Endodermal cell (in vitro differentiated cells): Measurements from ENCODE around the gene CPSF4L. TPM values are rescaled to one million over a fixed set of nuclear protein-coding genes. Genes with fewer than 3 reads are reported as not detected.
A peak's percentile ranks its signal among the peaks of the same experiment; 100 is the strongest.

Experiments
- DNase-seq: peaks from one replicate; pipeline ENCODE4 v3.0.0-alpha.2; 2017
- H3K27ac ChIP-seq: 2 replicates; pipeline ENCODE4 v1.5.1; 2013; ENCODE audit warnings: mild to moderate bottlenecking, low read depth, low read length, moderate library complexity
- H3K27me3 ChIP-seq: 2 replicates; pipeline ENCODE4 v1.6.1; 2013; ENCODE audit warnings: mild to moderate bottlenecking, low read length, moderate library complexity; ENCODE audit not compliant: insufficient read depth, control insufficient read depth, poor library complexity, severe bottlenecking
- H3K36me3 ChIP-seq: 2 replicates; pipeline ENCODE4 v1.7.0; 2013; ENCODE audit warnings: mild to moderate bottlenecking, low read length, moderate library complexity; ENCODE audit not compliant: control insufficient read depth, insufficient read depth
- H3K4me1 ChIP-seq: one replicate; pipeline ENCODE4 v1.7.0; 2013; ENCODE audit warnings: low read length; ENCODE audit not compliant: control insufficient read depth, insufficient read depth
- H3K4me3 ChIP-seq: 2 replicates; pipeline ENCODE4 v1.5.1; 2013; ENCODE audit warnings: mild to moderate bottlenecking, low read length, moderate library complexity
- H3K9ac ChIP-seq: 2 replicates; pipeline ENCODE4 v1.6.1; 2013; ENCODE audit warnings: mild to moderate bottlenecking, low read length, moderate library complexity; ENCODE audit not compliant: poor library complexity, severe bottlenecking; ENCODE audit errors: extremely low read depth
- H3K9me3 ChIP-seq: 2 replicates; pipeline ENCODE4 v1.6.1; 2013; ENCODE audit warnings: mild to moderate bottlenecking, low read length, moderate library complexity; ENCODE audit not compliant: control insufficient read depth
- H3K27ac Mint-ChIP-seq: 2 replicates; pipeline ENCODE4 v1.8.0; 2020; ENCODE audit warnings: mixed read lengths
- H3K27me3 Mint-ChIP-seq: 2 replicates; pipeline ENCODE4 v1.8.0; 2021; ENCODE audit warnings: mild to moderate bottlenecking, mixed read lengths; ENCODE audit not compliant: insufficient read depth
- H3K36me3 Mint-ChIP-seq: 2 replicates; pipeline ENCODE4 v1.8.0; 2020; ENCODE audit warnings: low read depth, mixed read lengths
- H3K4me1 Mint-ChIP-seq: 2 replicates; pipeline ENCODE4 v1.8.0; 2020; ENCODE audit warnings: mixed read lengths
- H3K4me3 Mint-ChIP-seq: 2 replicates; pipeline ENCODE4 v1.8.0; 2020; ENCODE audit warnings: mild to moderate bottlenecking, moderate library complexity, mixed read lengths
- H3K9me3 Mint-ChIP-seq: 2 replicates; pipeline ENCODE4 v1.8.0; 2020; ENCODE audit warnings: mild to moderate bottlenecking, mixed read lengths
- CTCF ChIP-seq: fragments of 200-600 bp; sonication (generic); conservative IDR thresholded peaks from 2 replicates; pipeline ENCODE4 v1.5.0; 2021; ENCODE audit warnings: antibody characterized with exemption, mild to moderate bottlenecking
- WGBS, 2 experiments: methylation state at CpG; one replicate each; pipeline versions ENCODE4 v1.1.5 to v1.1.7; 2013; ENCODE audit warnings: missing lambda C conversion rate in 2 of 2, mixed read lengths in 1 of 2; ENCODE audit not compliant: insufficient coverage in 1 of 2, insufficient read length in 1 of 2; 5-methylcytosine and 5-hydroxymethylcytosine counted together
- total RNA-seq, 2 donors: library from RNA; stranded (reverse); fragmentation: NEBNext Ultra II Directional in 1 of 2; extraction: Animal tissue kit (Norgen Biotek cat#: 25700) in 1 of 2; gene quantifications; 2 replicates in 1 of 2; 3 replicates in 1 of 2; pipeline ENCODE4 v1.2.1, GENCODE V29; 2021

Gene CPSF4L
- total RNA-seq, 2 donors from 2014 or later = 0.29 to 0.58 TPM

GRCh38 chr17:73301369-73301768, 39.7 kb upstream of the CPSF4L start:
- no peak overlapping the region for H3K27ac ChIP-seq
- peaks cover 39% of the 10 kb centered on the region for H3K4me1 Mint-ChIP-seq
- no peaks in the 10 kb centered on the region for H3K27me3 Mint-ChIP-seq
- H3K9ac ChIP-seq = no peak overlapping the region
- H3K27me3 ChIP-seq = no peaks in the 10 kb centered on the region
- peaks cover 22% of the 10 kb centered on the region for H3K4me1 ChIP-seq
- no peak overlapping the region for H3K4me3 ChIP-seq
- DNase-seq = no peak
- no peaks in the 10 kb centered on the region for H3K9me3 ChIP-seq
- peaks cover 24% of the 10 kb centered on the region for H3K36me3 Mint-ChIP-seq
- H3K36me3 ChIP-seq = peaks cover 21% of the 10 kb centered on the region
- H3K4me3 Mint-ChIP-seq = no peak overlapping the region
- H3K9me3 Mint-ChIP-seq = no peaks in the 10 kb centered on the region
- TF ChIP-seq CTCF = no peak
- H3K27ac Mint-ChIP-seq = no peak overlapping the region
- 96 to 100% methylated on average over 1 to 2 of the region's 2 CpGs for WGBS, 2 experiments

GRCh38 chr17:73300392-73300791, 38.7 kb upstream of the CPSF4L start:
- H3K9ac ChIP-seq = no peak overlapping the region
- H3K27me3 ChIP-seq = no peaks in the 10 kb centered on the region
- H3K27ac ChIP-seq = no peak overlapping the region
- H3K36me3 Mint-ChIP-seq = peaks cover 26% of the 10 kb centered on the region
- 97 to 100% methylated on average over 2 to 3 of the region's 3 CpGs for WGBS, 2 experiments
- no peak overlapping the region for H3K4me3 ChIP-seq
- H3K27ac Mint-ChIP-seq = no peak overlapping the region
- no peaks in the 10 kb centered on the region for H3K27me3 Mint-ChIP-seq
- no peaks in the 10 kb centered on the region for H3K9me3 Mint-ChIP-seq
- no peak for TF ChIP-seq CTCF
- peaks cover 18% of the 10 kb centered on the region for H3K36me3 ChIP-seq
- H3K4me1 ChIP-seq = peaks cover 17% of the 10 kb centered on the region
- DNase-seq = no peak
- no peak overlapping the region for H3K4me3 Mint-ChIP-seq
- H3K4me1 Mint-ChIP-seq = peaks cover 32% of the 10 kb centered on the region
- H3K9me3 ChIP-seq = no peaks in the 10 kb centered on the region

GRCh38 chr17:73297934-73298861, 36.5 kb upstream of the CPSF4L start:
- no peaks in the 10 kb centered on the region for H3K9me3 Mint-ChIP-seq
- H3K36me3 Mint-ChIP-seq = peaks cover 31% of the 10 kb centered on the region
- Histone ChIP-seq H3K9me3 (no peaks in the 10 kb centered on the region), H3K4me1 (no peaks in the 10 kb centered on the region), H3K36me3 (peaks cover 36% of the 10 kb centered on the region), H3K9ac (no peak overlapping the region), H3K4me3 (no peak overlapping the region), H3K27ac (peak overlapping the region; percentile 24), H3K27me3 (no peaks in the 10 kb centered on the region)
- H3K4me1 Mint-ChIP-seq = peaks cover 14% of the 10 kb centered on the region
- TF ChIP-seq CTCF = no peak
- H3K4me3 Mint-ChIP-seq = no peak overlapping the region
- no peaks in the 10 kb centered on the region for H3K27me3 Mint-ChIP-seq
- no peak for DNase-seq
- 92 to 97% methylated on average over 7 to 15 of the region's 15 CpGs for WGBS, 2 experiments
- H3K27ac Mint-ChIP-seq = peak overlapping the region; percentile 80
